ENCODE measurements around the gene ALDH1B1.

ALDH1B1 gene

GRCh38 chr9:38442473-38443096 is 50.1 kb downstream of the ALDH1B1 start:
- no peak for DNase-seq

GRCh38 chr9:38443181-38443580 is 50.7 kb downstream of the ALDH1B1 start:
- DNase-seq: no peak

GRCh38 chr9:38443597-38443996 is 51.1 kb downstream of the ALDH1B1 start:
- no peak for DNase-seq

GRCh38 chr9:38445154-38446043 is 52.9 kb downstream of the ALDH1B1 start:
- DNase-seq: no peak

- no peak for DNase-seq
Observed at GRCh38 chr9:38447703-38448102, 55.2 kb downstream of the ALDH1B1 start.

Data from effector CD4-positive, alpha-beta T cell (primary cell).